ENCODE results near the gene SLC66A3.

Gene SLC66A3

GRCh38 chr2:11196246-11196645, 41.0 kb downstream of the SLC66A3 start:
- POLR2A ChIA-PET, result no interaction called here
- TF ChIP-seq L3MBTL2 (conservative IDR thresholded peaks at IDR 0.05) (no peak), FOXA1 (IDR thresholded peaks at IDR 0.05) (no peak), HDGF (IDR thresholded peaks at IDR 0.05; ENCODE audit: borderline replicate concordance) (no peak)
- CTCF ChIA-PET, result no interaction called here
- no peak for DNase-seq (ENCODE audit: extremely low spot score)

DNA sequence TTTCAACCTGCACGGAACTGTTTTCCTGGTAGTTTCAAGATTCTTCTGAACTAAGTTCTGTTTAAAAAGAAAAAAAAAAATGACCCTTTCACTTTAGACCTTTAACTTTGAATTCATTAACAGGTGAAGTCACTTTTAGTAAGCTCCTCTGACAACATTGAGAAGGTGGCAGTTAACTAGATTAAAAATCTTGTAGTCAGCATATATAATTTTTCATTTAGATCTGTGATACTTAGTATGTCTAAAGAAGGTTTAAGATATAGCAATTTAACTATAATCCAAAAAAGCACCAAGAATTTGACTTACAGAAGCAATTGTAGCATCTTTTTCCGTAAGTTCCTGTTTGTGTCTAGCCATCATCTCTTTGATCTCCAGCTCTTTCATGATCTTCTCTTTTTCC, 45.4 kb downstream of the SLC66A3 start:
- CTCF ChIA-PET, result no interaction called here
- POLR2A ChIA-PET, result no interaction called here
- DNase-seq (ENCODE audit: extremely low spot score), result no peak
- TF ChIP-seq BHLHE40 (IDR thresholded peaks at IDR 0.05; ENCODE audit: borderline replicate concordance), result no peak
- TF ChIP-seq CTBP1 (IDR thresholded peaks at IDR 0.05; ENCODE audit: borderline replicate concordance), result no peak
- no peak for TF ChIP-seq ZNF384 (IDR thresholded peaks at IDR 0.05)
- no peak for TF ChIP-seq PKNOX1 (IDR thresholded peaks at IDR 0.05)
- no peak for TF ChIP-seq L3MBTL2 (conservative IDR thresholded peaks at IDR 0.05)

GRCh38 chr2:11201969-11202368, 46.7 kb downstream of the SLC66A3 start:
- ChIA-PET POLR2A (no interaction called here), CTCF (no interaction called here)
- TF ChIP-seq FOXM1 (IDR thresholded peaks at IDR 0.05; ENCODE audit: borderline replicate concordance), result no peak
- no peak for TF ChIP-seq SP1 (IDR thresholded peaks at IDR 0.05)
- TF ChIP-seq L3MBTL2 (conservative IDR thresholded peaks at IDR 0.05), result no peak
- no peak for TF ChIP-seq LEF1 (IDR thresholded peaks at IDR 0.05; ENCODE audit: borderline replicate concordance)
- no peak for TF ChIP-seq SUZ12 (IDR thresholded peaks at IDR 0.05)
- no peak for TF ChIP-seq NFRKB (IDR thresholded peaks at IDR 0.05)
- no peak for TF ChIP-seq TARDBP (IDR thresholded peaks at IDR 0.05)
- TF ChIP-seq PKNOX1 (IDR thresholded peaks at IDR 0.05), result no peak
- TF ChIP-seq CTBP1 (IDR thresholded peaks at IDR 0.05; ENCODE audit: borderline replicate concordance), result no peak
- TF ChIP-seq BHLHE40 (IDR thresholded peaks at IDR 0.05; ENCODE audit: borderline replicate concordance), result no peak
- TF ChIP-seq ARNT (IDR thresholded peaks at IDR 0.05), result no peak
- no peak for TF ChIP-seq ELF4 (IDR thresholded peaks at IDR 0.05)
- no peak for TF ChIP-seq FOXA1 (IDR thresholded peaks at IDR 0.05)
- no peak for TF ChIP-seq HDGF (IDR thresholded peaks at IDR 0.05; ENCODE audit: borderline replicate concordance)
- no peak for TF ChIP-seq ZNF384 (IDR thresholded peaks at IDR 0.05)
- no peak for TF ChIP-seq FOXK2 (IDR thresholded peaks at IDR 0.05)
- no peak for DNase-seq (ENCODE audit: extremely low spot score)

DNA sequence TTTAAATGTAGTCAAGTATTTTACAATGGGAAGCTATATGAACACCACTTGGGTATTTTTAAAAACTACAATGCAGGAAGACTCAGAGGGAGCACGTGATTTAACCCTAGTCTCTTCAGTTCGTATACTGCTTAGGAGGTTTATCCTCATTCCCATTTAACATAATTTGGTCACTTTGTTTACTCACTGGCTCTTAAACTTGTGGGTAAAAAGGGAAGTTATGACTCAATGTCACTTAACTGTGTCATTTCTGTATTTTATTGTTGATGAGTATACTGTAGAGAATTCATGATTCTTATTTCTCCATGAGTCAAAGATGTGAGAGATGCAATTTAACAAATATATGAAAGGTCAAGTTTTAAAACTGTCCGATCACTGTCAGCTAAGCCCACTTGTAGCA, 48.2 kb downstream of the SLC66A3 start:
- DNase-seq (ENCODE audit: extremely low spot score), result no peak
- no peak for TF ChIP-seq FOXA1 (IDR thresholded peaks at IDR 0.05)
- no peak for TF ChIP-seq FOXM1 (IDR thresholded peaks at IDR 0.05; ENCODE audit: borderline replicate concordance)
- no peak for TF ChIP-seq ELF4 (IDR thresholded peaks at IDR 0.05)
- TF ChIP-seq HDGF (IDR thresholded peaks at IDR 0.05; ENCODE audit: borderline replicate concordance), result no peak
- no peak for TF ChIP-seq FOXK2 (IDR thresholded peaks at IDR 0.05)
- TF ChIP-seq SUZ12 (IDR thresholded peaks at IDR 0.05), result no peak
- ChIA-PET POLR2A (no interaction called here), CTCF (no interaction called here)

DNA sequence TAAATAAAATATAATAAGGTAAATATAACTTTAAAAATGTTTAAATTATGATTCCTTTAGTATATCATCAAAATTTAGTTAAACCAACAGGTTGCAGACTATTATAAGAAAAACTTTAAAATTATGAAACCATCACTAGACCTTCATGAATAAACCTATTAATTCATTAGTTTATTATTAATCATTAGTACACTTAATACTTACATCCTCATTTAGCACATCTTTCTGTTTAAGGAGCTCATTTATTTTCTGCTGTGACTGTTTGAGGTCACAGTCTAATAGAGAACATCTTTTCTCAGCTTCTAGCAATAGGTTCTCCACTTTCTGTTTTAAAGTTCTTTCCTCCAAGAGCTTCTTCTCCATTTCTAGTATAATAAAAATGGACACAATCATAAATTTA, 52.8 kb downstream of the SLC66A3 start:
- no peak for DNase-seq (ENCODE audit: extremely low spot score)
- ChIA-PET CTCF (no interaction called here), POLR2A (no interaction called here)
- no peak for TF ChIP-seq FOXM1 (IDR thresholded peaks at IDR 0.05; ENCODE audit: borderline replicate concordance)

DNA sequence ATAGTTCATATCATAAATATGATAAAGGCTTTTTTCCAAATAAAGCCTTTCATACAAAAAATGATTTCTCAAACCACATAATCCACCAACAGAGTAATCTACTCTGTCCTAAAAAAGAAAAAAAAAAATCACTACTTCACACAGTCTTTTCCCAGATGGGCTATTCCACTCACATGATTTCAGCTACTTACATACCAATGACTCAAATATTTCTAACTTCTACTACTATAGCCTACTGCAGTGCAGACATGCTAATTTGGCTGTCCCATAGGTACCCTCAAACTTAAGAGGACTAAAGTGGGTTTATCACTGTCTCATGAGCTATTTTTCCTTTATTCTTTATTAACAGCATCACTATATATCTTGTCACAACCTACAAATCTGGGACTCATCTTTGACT, 57.4 kb downstream of the SLC66A3 start:
- TF ChIP-seq FOXK2 (IDR thresholded peaks at IDR 0.05) (no peak), ZNF384 (IDR thresholded peaks at IDR 0.05) (no peak), TARDBP (IDR thresholded peaks at IDR 0.05) (no peak), HDGF (IDR thresholded peaks at IDR 0.05; ENCODE audit: borderline replicate concordance) (no peak), L3MBTL2 (conservative IDR thresholded peaks at IDR 0.05) (no peak), FOXA1 (IDR thresholded peaks at IDR 0.05) (no peak), ELF4 (IDR thresholded peaks at IDR 0.05) (no peak), NFRKB (IDR thresholded peaks at IDR 0.05) (no peak), SP1 (IDR thresholded peaks at IDR 0.05) (no peak), SUZ12 (IDR thresholded peaks at IDR 0.05) (no peak), PKNOX1 (IDR thresholded peaks at IDR 0.05) (no peak), CTBP1 (IDR thresholded peaks at IDR 0.05; ENCODE audit: borderline replicate concordance) (no peak), ARNT (IDR thresholded peaks at IDR 0.05) (no peak)
- no peak for DNase-seq (ENCODE audit: extremely low spot score)
- CTCF ChIA-PET, result no interaction called here
- POLR2A ChIA-PET, result no interaction called here

- CTCF ChIA-PET, result no interaction called here
- DNase-seq (ENCODE audit: extremely low spot score), result no peak
- TF ChIP-seq FOXK2 (IDR thresholded peaks at IDR 0.05), result no peak
- TF ChIP-seq PKNOX1 (IDR thresholded peaks at IDR 0.05), result no peak
- TF ChIP-seq TARDBP (IDR thresholded peaks at IDR 0.05), result no peak
- TF ChIP-seq SUZ12 (IDR thresholded peaks at IDR 0.05), result no peak
- TF ChIP-seq HDGF (IDR thresholded peaks at IDR 0.05; ENCODE audit: borderline replicate concordance), result no peak
- TF ChIP-seq BHLHE40 (IDR thresholded peaks at IDR 0.05; ENCODE audit: borderline replicate concordance), result no peak
- TF ChIP-seq CTBP1 (IDR thresholded peaks at IDR 0.05; ENCODE audit: borderline replicate concordance), result no peak
- TF ChIP-seq FOXA1 (IDR thresholded peaks at IDR 0.05), result no peak
- no peak for TF ChIP-seq SP1 (IDR thresholded peaks at IDR 0.05)
- no peak for TF ChIP-seq ARNT (IDR thresholded peaks at IDR 0.05)
- no peak for TF ChIP-seq ZNF384 (IDR thresholded peaks at IDR 0.05)
- no peak for TF ChIP-seq NFRKB (IDR thresholded peaks at IDR 0.05)
- no peak for TF ChIP-seq FOXM1 (IDR thresholded peaks at IDR 0.05; ENCODE audit: borderline replicate concordance)
- TF ChIP-seq ELF4 (IDR thresholded peaks at IDR 0.05), result no peak
- TF ChIP-seq LEF1 (IDR thresholded peaks at IDR 0.05; ENCODE audit: borderline replicate concordance), result no peak
- no peak for TF ChIP-seq L3MBTL2 (conservative IDR thresholded peaks at IDR 0.05)
- POLR2A ChIA-PET, result no interaction called here
Measured at GRCh38 chr2:11213090-11213638, 57.9 kb downstream of the SLC66A3 start.
